Activated CD8-positive, alpha-beta T cell treated with anti-CD3 and anti-CD28 coated beads for 36 hours (primary cell): Measurements from ENCODE around the gene SPAG9. TPM values are rescaled to one million over a fixed set of nuclear protein-coding genes. Genes with fewer than 3 reads are reported as not detected.

Experiments used
- ATAC-seq: fragments of 200-7000 bp; cut with Tn5 transposase; one replicate; pipeline ENCODE4 v1.10.0; 2021; ENCODE audit warnings: mild to moderate bottlenecking, moderate library complexity
- CTCF ChIA-PET: fragments of 350-600 bp; sonication (Branson Sonifier 250); formaldehyde crosslinking; loops from one replicate; lab custom pipeline; 2021; ENCODE audit warnings: antibody characterized with exemption; lab: Charles Lee
- POLR2A ChIA-PET: fragments of 350-600 bp; sonication (Branson Sonifier 250); formaldehyde crosslinking; loops from one replicate; lab custom pipeline; 2021; ENCODE audit warnings: antibody characterized with exemption; lab: Charles Lee
- DNase-seq: peaks from one replicate; pipeline ENCODE4 v3.0.0-alpha.2; 2020
- H3K27ac Mint-ChIP-seq: one replicate; pipeline ENCODE4 v1.8.0; 2021; ENCODE audit warnings: mild to moderate bottlenecking, mixed read lengths
- H3K27me3 Mint-ChIP-seq: one replicate; pipeline ENCODE4 v1.8.0; 2021; ENCODE audit warnings: mixed read lengths
- H3K36me3 Mint-ChIP-seq: one replicate; pipeline ENCODE4 v1.8.0; 2021; ENCODE audit warnings: low read depth, mixed read lengths
- H3K4me1 Mint-ChIP-seq: one replicate; pipeline ENCODE4 v1.8.0; 2021; ENCODE audit warnings: low read depth, mixed read lengths
- H3K4me3 Mint-ChIP-seq: one replicate; pipeline ENCODE4 v1.8.0; 2021; ENCODE audit warnings: mild to moderate bottlenecking, moderate library complexity, mixed read lengths
- H3K9me3 Mint-ChIP-seq: one replicate; pipeline ENCODE4 v1.8.0; 2021; ENCODE audit warnings: mixed read lengths
- CTCF ChIP-seq: fragments of 200-600 bp; IDR thresholded peaks from one replicate; pipeline ENCODE4 v1.8.0; 2022; ENCODE audit warnings: antibody characterized with exemption, mild to moderate bottlenecking
- intact Hi-C: fragments of 100-400 bp; cut with micrococcal nuclease; formaldehyde crosslinking; loops from one replicate; pipeline ENCODE4 v1.10.0; 2022
- total RNA-seq, 2 experiments: library from RNA; stranded (reverse); gene quantifications; one replicate each; pipeline ENCODE4 v1.2.3, GENCODE V29; 2021

SPAG9 gene
- total RNA-seq, 2 experiments from 2014 or later = 54.3 to 59.8 TPM

- Mint-ChIP-seq H3K27ac (no peak overlapping the region), H3K36me3 (no peaks in the 10 kb centered on the region), H3K9me3 (no peaks in the 10 kb centered on the region), H3K27me3 (no peaks in the 10 kb centered on the region), H3K4me3 (no peak overlapping the region), H3K4me1 (peaks cover 8% of the 10 kb centered on the region)
- DNase-seq (no peak), ATAC-seq (no peak)
- no peak for TF ChIP-seq CTCF
- POLR2A ChIA-PET = interaction anchor here (1.3 to 3.7 kb wide), 3 partner anchors 9 to 102 kb away, joined by 4 to 14 read pairs (median 11); partner anchors contain the start of gene TOB1
- intact Hi-C loops = loop anchor here (10.0 kb wide), 1 partner anchor 169 kb away; no protein-coding TSS in a partner anchor
- CTCF ChIA-PET = interaction anchor here (1.0 to 8.6 kb wide), 4 partner anchors 91 to 171 kb away, joined by 3 to 132 read pairs (median 41); partner anchors contain the start of gene TOB1
These were observed 166.7 kb downstream of the SPAG9 start for GRCh38 chr17:50953831-50954601.

- intact Hi-C loops = loop anchor here (10.0 kb wide), 1 partner anchor 169 kb away; no protein-coding TSS in a partner anchor
These were observed 167.2 kb downstream of the SPAG9 start for GRCh38 chr17:50953518-50953830.

GRCh38 chr17:50952889-50953288, 167.8 kb downstream of the SPAG9 start:
- peaks cover 9% of the 10 kb centered on the region for H3K4me1 Mint-ChIP-seq
- DNase-seq = no peak
- H3K27me3 Mint-ChIP-seq = no peaks in the 10 kb centered on the region
- H3K36me3 Mint-ChIP-seq = no peaks in the 10 kb centered on the region
- CTCF ChIA-PET = interaction anchor here (0.9 to 8.6 kb wide), 5 partner anchors 26 to 170 kb away, joined by 3 to 132 read pairs (median 3); partner anchors contain the start of gene TOB1
- H3K9me3 Mint-ChIP-seq = no peaks in the 10 kb centered on the region
- no peak overlapping the region for H3K4me3 Mint-ChIP-seq
- H3K27ac Mint-ChIP-seq = no peak overlapping the region
- intact Hi-C loops = loop anchor here (10.0 kb wide), 1 partner anchor 168 kb away; no protein-coding TSS in a partner anchor
- no peak for TF ChIP-seq CTCF
- no peak for ATAC-seq
- POLR2A ChIA-PET = interaction anchor here (2.0 kb wide), 1 partner anchor 87 kb away, joined by 9 read pairs; the partner anchor contains the start of gene TOB1

More at GRCh38 chr17:50953518-50953830, 167.2 kb downstream of the SPAG9 start:
- no peak for DNase-seq
- Mint-ChIP-seq H3K9me3 (no peaks in the 10 kb centered on the region), H3K27ac (no peak overlapping the region), H3K36me3 (no peaks in the 10 kb centered on the region), H3K4me3 (no peak overlapping the region), H3K27me3 (no peaks in the 10 kb centered on the region), H3K4me1 (peaks cover 8% of the 10 kb centered on the region)
- ChIA-PET CTCF (interaction anchor here (1.0 to 8.6 kb wide), 4 partner anchors 91 to 171 kb away, joined by 3 to 132 read pairs (median 41); partner anchors contain the start of gene TOB1), POLR2A (interaction anchor here (1.3 to 2.4 kb wide), 2 partner anchors 9 to 88 kb away, joined by 4 to 11 read pairs; partner anchors contain the start of gene TOB1)
- ATAC-seq = no peak
- TF ChIP-seq CTCF = no peak

GRCh38 chr17:50952013-50952412, 168.7 kb downstream of the SPAG9 start:
- DNase-seq (no peak), ATAC-seq (no peak)
- Mint-ChIP-seq H3K4me1 (peaks cover 9% of the 10 kb centered on the region), H3K36me3 (no peaks in the 10 kb centered on the region), H3K9me3 (no peaks in the 10 kb centered on the region), H3K27me3 (no peaks in the 10 kb centered on the region), H3K27ac (no peak overlapping the region), H3K4me3 (no peak overlapping the region)
- ChIA-PET CTCF (interaction anchor here (0.6 to 8.6 kb wide), 6 partner anchors 52 to 135 kb away, joined by 3 to 132 read pairs (median 4); partner anchors contain the start of gene TOB1), POLR2A (interaction anchor here (1.6 to 2.0 kb wide), 2 partner anchors 20 to 86 kb away, joined by 5 to 9 read pairs; partner anchors contain the start of gene TOB1)
- intact Hi-C loops = loop anchor here (10.0 kb wide), 1 partner anchor 167 kb away; no protein-coding TSS in a partner anchor
- no peak for TF ChIP-seq CTCF
